HCT116 (cell line): ENCODE data around the gene LAIR1.

Experiments used
- ELF1 ChIP-seq: IDR thresholded peaks from 2 replicates; pipeline ENCODE4 v1.6.1; 2012; ENCODE audit warnings: low read depth, borderline replicate concordance
- POLR2A ChIP-seq: IDR thresholded peaks from 2 replicates; pipeline ENCODE4 v1.7.0; 2011; ENCODE audit warnings: borderline replicate concordance; ENCODE audit not compliant: insufficient read depth, insufficient read length; ENCODE audit errors: extremely low read depth

- TF ChIP-seq POLR2A (no peak), ELF1 (no peak)
Measured at GRCh38 chr19:54319049-54319448, 45.7 kb downstream of the LAIR1 start.
